GM21576 (cell line): Measurements from ENCODE around the gene AKAP6.

ENCODE experiments used
- ATAC-seq: cut with Tn5 transposase; IDR thresholded peaks from one replicate; pipeline ENCODE4 v1.9.1; 2021; ENCODE audit warnings: mild to moderate bottlenecking, moderate library complexity; ENCODE audit not compliant: unreplicated experiment

The AKAP6 gene

DNA sequence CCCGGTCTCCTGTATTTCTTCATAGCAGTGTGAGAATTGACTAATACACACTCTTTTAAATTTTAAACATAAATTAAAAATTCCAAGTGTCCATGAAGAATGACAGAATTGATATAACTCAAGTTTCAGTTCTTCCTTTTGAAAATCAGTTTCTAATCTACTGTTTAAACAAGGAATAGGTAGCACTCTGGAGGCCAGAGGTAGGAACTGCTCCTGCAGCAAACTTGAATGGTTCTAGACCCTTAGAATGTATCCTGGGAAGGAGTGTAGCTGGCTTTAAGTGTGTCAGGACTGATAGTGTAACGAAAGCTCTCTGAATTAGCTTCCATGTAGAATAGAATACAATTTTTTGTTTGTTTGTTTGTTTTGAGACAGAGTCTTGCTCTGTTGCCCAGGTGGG is 76.8 kb downstream of the AKAP6 start:
- ATAC-seq = no peak

- no peak for ATAC-seq
Observed at GRCh38 chr14:32407130-32407529, 78.0 kb downstream of the AKAP6 start.

DNA sequence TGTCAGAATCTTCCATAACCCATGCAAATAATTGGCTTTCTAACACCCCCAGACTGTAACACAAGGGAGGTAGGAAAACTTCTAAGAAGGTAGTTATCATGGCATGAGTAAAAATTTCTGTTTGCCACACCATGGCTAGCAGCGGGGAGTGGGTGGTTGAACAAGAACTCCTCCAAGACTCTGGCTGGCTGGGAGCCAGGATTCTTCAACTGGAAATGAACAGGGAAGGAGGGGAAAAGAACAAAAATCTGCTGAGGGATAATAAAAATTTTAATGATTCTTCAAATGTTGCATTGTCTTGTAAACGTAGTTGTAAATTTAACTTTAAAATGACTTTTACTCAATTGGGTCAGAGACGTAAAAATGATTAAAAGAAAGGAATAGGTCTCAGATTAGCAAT is 78.9 kb downstream of the AKAP6 start:
- no peak for ATAC-seq

GRCh38 chr14:32412103-32412502 is 83.0 kb downstream of the AKAP6 start:
- ATAC-seq = no peak

DNA sequence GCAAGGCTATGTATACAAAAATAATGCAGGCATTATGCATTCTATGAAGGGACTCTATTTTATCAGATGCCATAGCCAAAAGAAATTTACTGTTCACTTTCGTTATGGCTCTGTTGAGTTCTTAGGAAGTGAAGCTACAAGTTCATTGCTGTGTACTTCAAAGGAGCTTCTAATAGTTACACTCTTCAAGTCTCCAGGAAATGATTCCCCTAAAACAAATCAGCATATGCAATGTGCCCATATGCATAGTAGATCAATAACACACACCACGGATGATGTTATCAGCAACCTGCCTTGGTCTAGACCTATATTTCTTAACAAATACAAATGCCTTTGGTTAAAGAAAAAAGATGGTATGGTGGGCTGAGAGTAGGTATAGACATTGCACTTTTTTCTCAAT is 83.4 kb downstream of the AKAP6 start:
- no peak for ATAC-seq

GRCh38 chr14:32413967-32414640 is 85.0 kb downstream of the AKAP6 start:
- no peak for ATAC-seq

GRCh38 chr14:32414808-32415255 is 85.7 kb downstream of the AKAP6 start:
- no peak for ATAC-seq

DNA sequence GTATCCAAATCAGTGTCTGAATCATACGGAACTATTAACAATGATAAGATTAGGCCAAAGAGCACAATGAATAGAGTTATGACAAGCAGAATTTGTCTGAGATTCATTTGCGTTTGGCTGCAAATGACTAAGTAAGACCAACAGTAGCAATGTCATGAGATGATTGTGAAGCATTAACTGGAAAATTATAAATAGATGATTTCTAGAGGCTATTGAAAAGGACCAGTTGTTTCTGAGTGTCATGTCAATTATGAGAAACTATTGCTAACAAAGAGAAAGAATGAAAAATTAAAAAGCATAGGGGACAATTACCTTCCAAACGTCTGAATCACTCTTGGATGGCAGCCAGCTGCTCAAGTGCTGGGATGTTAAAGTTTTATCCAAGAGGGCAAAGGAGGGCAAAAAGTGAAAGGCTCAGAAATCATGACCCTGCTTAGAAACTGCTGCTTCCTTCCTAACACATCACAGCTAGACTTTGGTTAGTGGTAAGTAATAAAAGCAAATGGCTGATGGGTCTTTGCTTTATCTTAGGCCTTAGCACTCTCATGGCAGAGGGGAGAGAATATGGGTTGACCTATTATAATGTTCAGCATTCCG is 89.0 kb downstream of the AKAP6 start:
- no peak for ATAC-seq

- no peak for ATAC-seq
Observed at GRCh38 chr14:32419429-32419828, 90.3 kb downstream of the AKAP6 start.

DNA sequence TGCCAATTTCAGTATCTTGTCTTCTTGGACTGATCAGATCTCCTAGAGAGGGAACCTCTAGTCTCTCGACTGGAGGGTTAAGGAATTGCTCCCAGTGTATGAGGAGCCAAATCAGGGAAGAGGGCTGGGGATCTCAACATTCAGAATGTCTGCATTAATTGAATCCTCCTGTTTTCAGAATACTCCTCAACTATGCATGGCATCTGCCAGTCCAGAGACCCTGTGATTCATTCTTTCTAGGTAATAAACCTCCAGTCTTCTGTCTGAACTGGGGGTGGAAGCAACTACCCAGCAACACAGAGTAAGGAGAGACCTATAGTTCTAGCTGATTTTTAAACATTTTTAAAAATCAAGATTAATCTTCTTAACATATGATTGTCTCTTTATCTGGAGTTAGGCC is 92.7 kb downstream of the AKAP6 start:
- ATAC-seq = no peak

GRCh38 chr14:32422440-32422839 is 93.3 kb downstream of the AKAP6 start:
- no peak for ATAC-seq

DNA sequence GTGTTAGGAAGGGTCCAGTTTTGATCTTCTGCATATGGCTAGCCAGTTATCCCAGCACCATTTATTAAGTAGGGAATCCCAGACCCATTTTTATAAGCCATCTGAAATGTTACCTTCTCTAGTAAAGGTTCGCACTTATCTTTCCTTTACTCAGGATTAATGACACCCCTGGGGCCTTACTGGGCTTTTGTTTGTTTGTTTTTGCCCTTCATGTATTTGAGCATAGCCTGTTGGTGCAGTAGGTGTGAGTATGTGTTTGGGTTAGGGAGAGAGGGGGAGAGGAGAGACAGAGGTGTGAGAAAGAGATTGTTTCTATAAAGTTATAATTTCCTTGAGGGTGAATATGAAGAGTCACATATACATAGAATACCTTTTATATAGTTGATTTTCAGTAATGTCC is 96.9 kb downstream of the AKAP6 start:
- ATAC-seq = no peak

DNA sequence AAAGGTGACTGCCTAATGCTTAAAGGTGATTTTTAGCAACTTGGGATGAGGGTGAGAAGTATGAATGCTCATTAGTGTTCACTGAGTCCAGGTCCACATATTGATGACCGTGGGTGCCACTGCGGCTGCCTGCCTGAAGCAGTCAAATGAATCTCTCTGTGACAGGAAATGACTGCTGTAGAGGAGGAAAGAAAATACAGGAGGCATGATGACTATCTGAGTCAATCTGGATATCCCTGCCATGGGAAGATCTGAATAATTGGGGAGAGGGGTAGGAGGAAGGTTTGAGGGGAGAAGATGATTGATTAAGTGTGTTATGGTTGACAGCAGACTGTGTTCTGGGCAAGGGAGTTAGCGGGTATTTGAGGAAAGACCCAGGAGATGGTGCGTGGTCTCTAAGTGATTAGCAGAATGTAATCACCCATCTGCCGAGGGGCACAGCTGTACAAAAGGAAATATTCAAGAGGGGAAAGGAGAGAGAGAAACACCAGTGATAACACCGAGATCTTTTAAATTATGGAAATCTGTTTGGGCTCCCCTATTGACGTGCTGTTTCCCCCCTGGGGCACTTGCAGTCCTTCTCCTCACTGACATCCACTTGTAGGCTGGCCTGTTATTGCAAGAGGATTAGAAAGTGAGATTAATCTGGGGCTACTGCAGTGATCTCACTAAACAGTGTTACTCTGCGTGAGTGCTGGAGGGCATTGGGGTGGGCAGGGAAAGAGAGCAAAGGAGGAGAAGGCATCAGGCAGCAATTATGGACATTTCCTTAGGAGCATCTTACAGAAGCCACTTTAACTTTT is 97.7 kb downstream of the AKAP6 start:
- ATAC-seq = no peak

DNA sequence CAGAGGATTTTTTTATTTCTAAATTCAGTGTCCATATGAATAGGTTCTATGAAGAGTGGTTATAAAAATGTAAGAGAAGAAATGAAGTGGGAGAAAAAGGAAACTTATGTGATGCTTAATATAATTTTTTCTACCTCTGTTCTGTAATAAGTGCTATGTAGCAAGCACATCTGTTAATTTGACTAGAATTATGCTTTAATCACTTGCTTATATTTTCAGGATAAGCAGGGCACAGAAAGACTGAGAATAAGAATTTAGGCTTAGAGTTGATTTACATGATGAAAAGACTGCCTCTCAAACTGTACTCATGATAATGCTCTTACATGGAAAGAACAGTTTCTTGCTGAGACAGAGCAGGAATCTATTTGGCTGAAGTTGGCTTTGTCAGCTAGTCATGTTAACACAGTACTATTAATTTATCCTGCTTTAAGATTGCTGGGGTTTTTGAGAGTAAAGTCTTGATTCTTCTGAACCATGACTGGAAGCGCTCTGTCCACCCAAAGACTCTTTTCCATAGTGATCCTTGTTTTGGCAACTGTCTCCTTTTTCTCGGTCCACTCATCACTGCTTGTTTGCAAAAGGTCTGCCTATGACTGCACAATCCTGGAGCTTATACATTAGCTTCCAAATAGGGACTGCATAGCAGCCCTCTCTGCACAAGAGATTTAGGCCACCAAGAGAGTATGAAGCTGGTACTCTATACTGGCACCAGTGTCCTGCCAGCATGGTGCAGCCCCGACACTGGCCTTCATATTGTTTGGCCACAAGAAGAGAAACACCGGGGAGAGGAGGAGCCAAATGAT is 98.8 kb downstream of the AKAP6 start:
- no peak for ATAC-seq

- no peak for ATAC-seq
Observed at GRCh38 chr14:32428875-32429274, 99.8 kb downstream of the AKAP6 start.

GRCh38 chr14:32430326-32430725 is 101.2 kb downstream of the AKAP6 start:
- ATAC-seq = no peak

DNA sequence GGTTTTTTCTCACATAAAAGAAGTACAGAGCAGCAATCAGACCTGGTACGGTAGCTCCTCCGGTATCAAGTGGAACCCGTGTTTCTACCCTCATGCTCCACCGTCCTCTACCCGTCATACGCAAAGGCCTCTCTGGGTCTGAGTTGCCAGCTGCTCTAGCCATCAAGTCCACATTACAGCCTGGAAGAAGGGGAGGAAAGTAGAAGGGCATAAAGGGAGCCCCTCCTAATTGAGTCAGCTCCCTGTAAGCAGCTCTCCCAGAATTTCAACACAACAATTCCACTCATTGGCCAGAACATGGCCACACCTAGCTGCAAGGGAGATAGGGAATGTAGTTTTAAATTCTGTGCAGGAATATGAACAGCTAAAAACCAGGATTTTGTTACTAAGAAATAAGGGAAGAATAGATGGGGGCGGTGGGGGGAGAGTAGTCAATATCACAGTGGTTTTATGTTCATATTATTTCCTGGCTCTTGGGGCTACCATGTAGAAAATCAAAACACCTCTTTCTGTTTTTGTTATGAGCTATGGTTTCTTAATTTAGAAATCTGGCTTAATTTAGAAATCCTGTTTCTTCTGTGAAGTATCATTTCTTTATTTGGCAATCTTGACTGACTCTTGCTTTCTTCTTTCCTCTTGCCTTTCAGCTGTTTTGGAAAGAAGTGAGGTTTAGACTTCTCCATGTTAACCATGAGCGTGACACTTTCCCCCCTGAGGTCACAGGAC is 103.9 kb downstream of the AKAP6 start:
- peak; percentile 43 for ATAC-seq

DNA sequence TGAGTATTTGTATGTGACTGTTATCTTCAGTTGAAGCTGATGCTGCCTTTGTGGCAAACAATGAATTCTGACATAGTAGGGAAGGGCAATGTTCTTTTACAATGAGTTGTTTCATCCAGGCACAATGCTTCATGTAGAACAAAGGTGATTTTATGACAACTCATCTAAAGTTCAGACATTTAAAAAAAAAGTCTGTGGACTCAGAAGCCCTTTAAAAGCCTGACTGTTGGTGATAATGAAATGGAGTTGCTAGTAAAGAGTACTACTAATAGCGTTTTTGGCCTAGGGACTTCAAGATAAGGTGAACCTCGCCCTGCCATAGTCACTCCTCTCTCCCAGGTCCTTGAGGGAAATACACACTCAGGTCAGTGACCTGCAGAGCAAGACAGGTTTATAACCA is 105.1 kb downstream of the AKAP6 start:
- ATAC-seq = no peak

- ATAC-seq = no peak
Observed at GRCh38 chr14:32434880-32435279, 105.8 kb downstream of the AKAP6 start.

GRCh38 chr14:32435411-32435810 is 106.3 kb downstream of the AKAP6 start:
- ATAC-seq = no peak

DNA sequence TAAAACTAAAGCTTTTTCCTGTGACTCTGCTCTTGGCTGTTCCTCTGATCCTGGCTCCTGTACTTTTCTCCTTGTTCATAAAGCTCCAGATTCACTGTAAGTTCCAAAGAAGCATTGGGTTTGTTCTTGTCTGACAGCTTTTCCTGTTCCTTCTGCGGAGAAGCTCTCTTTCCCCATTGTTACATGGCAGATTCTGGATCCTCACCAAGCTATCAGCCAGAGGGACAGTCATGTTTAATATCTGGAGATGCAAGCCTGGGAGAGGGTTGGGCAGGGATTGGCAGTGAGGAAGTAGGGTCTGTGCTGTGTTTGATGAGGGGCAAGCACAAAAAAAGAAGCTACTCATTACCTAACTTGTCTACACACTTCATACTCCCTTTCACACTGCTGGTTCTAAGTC is 107.9 kb downstream of the AKAP6 start:
- no peak for ATAC-seq
